NCI-H2227 (cell line): ENCODE data around the gene MANEA.
A peak's percentile ranks its signal among the peaks of the same experiment; 100 is the strongest.
"Not testable (repeated sequence)": the region's sequence is repeated elsewhere in the genome, so short reads cannot be mapped to it uniquely, and the experiment has no call there.

Experiments
- DNase-seq: peaks from one replicate; lab custom pipeline; 2025; ENCODE audit not compliant: unreplicated experiment; lab: John Stamatoyannopoulos, UW

Gene MANEA

GRCh38 chr6:95584226-95584625 is 6.9 kb downstream of the MANEA start:
- DNase-seq = not testable (repeated sequence)

DNA sequence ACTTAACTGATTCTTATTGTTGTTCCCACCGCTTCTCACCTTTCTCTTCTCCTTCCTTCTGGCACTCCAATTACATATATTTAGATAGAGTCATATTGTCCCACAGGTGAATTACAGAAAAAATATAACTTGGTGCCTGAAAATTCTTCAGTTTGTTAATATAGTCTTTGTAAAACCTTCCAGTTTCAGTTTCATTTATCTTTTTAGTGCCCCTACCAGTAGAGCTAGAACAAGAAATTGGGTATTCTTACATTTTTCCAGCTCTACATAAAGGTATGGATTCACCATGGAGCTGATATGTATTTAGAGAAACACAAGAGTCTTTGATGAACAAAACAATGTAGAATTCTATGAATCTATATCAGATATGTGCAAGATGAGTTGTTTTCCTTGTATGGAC is 10.7 kb downstream of the MANEA start:
- no peak for DNase-seq

GRCh38 chr6:95589067-95589466 is 11.7 kb downstream of the MANEA start:
- no peak for DNase-seq

DNA sequence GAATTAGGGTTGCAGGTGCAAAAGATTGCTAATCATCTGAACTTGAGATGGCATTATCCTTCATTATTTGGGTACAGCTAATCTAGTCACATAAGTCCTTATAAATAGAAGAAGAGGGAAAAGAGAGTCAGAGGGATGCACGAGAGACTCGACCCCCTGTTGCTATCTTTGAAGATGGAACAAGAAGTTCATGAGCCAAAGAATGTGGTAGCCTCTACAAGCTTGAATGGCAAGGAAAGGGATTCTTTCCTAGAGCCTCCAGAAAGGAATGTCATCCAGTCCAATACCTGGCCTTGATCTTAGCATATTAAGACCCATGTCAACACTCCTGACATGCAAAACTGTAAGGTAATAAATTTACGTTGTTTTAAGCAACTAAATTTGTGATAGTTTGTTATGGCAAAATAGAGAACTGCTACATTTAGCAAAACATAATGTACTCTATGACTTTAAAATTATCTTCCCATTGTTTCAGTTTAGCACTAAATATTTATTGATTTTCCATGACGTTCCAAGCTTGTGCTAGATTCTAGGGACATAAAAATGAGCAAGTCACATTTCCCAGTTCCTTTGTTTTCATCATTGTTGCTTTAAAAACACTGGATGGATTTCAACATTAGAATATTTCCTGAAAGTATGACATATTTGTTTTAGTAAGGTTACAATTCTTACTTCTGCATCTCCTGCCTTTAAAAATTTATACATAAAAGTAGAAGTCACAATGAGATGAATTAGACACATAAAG is 12.7 kb downstream of the MANEA start:
- DNase-seq = no peak

DNA sequence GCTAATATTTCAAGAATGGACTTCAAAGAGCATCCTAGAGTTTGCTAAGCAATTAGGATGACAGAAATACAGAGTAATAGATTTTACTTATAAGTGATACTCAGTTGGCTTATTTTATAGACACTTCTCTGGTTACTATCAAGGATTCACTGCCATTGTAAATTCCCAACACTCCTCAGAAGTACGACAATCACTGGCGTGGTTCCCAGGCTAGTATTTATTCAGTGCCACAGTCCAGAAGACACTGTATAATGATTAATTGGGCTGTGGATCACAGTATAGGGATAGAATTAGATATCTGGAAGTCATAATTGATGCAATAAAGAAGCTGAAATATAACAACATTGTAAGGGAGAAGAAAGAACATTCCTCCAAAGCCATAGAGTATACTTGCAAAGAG is 15.7 kb downstream of the MANEA start:
- no peak for DNase-seq

DNA sequence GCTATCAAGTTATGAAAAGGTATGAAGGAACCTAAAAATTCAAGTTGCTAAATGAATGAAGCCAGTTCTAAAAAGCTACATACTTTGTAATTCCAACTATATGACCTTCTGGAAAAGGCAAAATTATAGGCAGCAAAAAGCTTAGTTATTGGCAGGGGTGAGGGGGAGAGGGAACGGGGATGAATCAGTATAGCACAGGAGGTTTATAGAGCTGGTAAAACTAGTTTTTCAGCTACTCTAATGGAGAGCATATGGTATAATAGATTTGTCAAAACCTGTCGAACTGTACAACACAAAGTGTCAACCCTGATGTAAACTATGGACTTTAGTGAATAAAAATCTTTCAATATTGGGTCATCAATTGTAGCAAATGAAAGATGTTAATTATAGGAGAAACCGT is 18.7 kb downstream of the MANEA start:
- DNase-seq = no peak

DNA sequence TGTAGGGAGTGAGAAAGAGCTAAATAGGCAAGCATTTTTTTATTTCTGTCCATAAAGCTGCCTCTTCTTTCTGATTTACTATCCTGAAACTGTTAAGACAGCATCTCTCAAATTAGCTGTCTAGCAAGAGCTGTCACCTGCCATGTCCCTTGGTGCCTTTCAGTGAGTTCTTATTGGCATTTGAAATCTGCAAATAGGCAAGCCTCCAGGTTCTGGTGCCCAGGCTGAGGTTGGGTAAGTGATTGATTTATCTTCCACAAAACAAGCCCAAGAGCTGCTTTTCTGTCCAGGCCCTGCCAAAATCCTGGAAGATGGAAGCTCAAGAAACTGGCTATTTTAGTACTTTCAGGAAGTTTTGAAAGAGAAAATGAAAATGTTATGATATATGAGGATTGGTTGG is 22.4 kb downstream of the MANEA start:
- no peak for DNase-seq

DNA sequence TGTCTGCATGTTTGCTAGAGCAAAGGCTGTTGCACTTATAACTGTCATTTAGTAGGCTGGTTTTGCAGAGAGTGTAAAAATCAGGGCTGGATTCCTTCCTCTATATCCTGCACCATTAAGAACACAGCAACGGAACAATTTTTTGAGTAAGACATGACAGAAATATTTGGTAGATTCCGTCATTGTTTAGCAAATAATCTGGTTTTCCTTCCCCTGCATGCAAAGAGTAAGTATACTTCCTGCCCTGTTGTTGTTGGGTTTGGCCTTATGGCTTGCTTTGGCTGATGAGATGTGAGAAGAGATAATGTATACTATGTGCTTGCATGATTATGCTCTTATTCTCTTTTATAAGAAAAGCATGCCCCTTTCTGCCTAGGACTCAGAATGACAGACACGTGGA is 23.8 kb downstream of the MANEA start:
- DNase-seq = no peak

DNA sequence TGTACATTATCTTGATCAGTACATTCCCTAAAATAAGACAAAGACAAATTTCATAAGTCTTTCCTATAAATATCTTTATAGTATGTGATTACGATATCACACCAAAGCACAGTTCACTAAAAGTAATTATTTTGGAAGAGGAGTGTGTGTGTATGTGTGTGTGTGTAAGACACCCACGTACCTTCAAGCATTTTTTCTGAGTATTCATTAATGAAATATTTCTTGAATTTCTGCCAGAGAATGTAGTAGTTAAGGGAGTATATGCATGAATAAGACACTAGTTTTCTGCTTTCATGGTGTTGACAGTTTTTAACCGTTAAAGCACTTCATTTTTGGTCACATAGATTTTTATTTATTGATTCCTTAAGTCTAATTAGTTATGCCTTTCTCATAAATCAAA is 36.8 kb downstream of the MANEA start:
- no peak for DNase-seq

GRCh38 chr6:95629551-95629950 is 52.2 kb downstream of the MANEA start:
- DNase-seq = no peak

DNA sequence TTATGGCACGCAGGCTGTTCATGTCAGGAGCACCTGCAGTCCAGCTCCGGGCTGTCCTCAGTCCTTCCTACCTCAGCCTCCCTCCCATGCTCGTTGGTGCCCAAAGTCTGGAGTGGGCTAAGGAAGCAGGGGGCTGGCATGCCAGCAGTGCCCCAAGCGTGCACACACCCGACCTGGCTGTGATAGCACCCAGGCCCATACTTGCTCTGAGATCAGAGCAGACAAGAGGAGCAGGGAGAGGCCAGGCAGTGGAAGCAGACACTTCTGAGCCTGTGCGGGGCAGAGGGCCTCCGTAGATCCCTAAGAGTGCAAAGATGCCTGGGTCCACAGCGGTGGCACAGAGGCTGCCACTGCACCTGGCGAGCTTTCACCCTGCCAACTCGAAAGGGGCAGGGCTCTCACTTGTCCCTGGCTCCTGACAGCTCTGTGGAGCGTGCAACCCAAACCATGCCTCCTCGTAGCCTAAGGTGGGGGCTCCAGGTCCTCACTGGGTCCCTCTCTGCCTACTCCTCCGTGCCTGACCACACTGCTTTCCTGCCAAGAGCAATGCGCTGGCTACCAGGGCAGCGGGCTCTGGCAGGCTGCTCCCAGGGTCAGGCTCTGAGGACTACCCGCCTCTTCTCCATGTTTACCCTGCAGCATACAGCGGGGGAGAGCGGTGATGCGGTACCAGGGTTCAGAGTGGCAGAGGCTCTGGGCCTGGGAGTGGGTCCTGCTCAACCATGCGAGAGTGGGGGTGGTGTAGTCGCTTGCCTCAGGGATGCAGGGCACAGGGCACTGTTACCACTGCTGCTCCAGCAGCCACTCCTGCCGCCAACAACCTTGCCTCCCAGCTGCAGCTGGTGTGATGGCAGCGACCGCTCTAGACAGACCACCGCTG is 59.5 kb downstream of the MANEA start:
- no peak for DNase-seq

- DNase-seq = no peak
These were observed 71.3 kb downstream of the MANEA start for GRCh38 chr6:95648636-95649035.

DNA sequence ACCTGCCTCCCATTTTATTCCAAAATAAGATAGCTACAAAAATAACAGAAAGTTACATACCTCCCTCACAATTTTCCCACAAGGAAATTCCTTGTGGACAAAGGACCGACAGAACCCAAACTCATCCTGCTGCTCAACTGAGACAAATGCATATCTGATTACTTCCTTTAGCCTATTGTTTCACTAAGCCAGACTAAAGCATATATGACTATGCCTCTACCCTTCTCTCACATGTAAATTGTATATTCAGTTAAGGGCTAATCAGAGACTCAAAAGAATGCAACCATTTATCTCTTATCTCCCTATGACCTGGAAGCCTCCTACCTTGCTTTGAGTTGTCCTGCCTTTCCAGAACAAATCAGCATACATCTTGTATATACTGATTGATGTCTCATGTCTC is 72.1 kb downstream of the MANEA start:
- no peak for DNase-seq

DNA sequence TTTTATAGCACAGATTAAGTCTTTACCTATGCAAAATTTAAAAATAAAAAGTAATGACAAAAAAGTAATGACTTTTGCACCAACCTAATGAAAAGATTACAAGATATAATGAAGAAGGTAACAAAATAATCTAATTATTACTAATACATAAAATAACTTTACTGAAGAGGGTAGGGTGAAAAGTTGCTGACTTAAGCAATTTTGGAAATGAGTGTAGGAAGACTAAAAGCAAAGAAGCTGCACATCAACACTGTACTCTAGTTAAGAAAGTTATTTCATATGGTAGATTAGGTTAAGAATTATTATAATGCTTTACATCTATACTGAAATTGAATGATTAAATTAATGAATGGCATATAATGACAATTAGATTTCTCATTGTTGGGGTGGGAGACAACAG is 76.8 kb downstream of the MANEA start:
- no peak for DNase-seq

DNA sequence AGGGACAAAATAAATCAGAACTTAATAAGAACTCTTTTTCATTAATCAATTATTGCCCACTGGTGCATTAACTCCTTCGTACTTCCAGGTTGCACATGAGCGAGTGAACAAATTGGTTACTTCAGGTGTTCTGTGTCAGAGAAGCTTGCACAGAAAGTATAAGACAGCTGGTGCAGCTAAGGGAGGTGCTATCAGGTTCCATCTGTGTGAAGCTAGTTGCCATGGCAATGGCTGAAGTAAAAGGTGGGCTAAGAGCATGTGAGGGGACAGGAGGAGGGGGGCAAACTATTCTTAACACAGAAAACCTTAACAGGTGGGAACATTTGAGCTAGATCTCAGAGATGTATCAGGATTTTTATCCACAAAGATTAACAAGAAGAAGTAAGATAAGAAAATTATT is 81.6 kb downstream of the MANEA start:
- DNase-seq = peak; percentile 6
